GM19193 (cell line): ENCODE data around the gene FBXO28.

Experiments
- POLR2A ChIP-seq: IDR thresholded peaks from 4 replicates; pipeline ENCODE4 v1.6.1; 2011; ENCODE audit not compliant: insufficient read depth, insufficient read length; ENCODE audit errors: extremely low read depth

FBXO28 gene

DNA sequence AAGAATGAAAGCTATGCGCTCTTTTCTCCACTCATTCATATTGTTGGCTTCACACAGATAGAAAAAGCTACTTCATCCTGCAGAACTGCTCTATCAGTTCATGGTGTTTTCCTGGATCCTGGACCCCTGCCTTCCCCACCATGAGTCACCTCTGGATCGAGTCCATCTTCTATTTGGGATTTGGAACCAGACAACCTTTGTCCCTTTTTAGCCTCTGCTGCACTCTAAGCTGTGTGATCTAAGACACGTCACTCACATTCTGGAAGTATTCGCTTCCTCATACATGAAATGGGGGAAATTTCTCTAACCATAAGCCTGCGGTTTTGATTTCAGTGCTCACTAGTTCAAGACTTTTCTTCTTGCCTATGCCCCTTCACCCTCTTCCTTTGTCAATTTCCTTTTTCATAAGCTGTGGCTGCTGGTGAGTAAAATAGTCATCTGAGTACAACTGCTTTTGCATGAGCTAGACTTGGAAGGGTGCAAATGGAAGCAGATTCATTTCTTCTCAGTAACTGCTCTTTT is 55.0 kb downstream of the FBXO28 start:
- no peak for TF ChIP-seq POLR2A

GRCh38 chr1:224169718-224170270 is 55.9 kb downstream of the FBXO28 start:
- no peak for TF ChIP-seq POLR2A

DNA sequence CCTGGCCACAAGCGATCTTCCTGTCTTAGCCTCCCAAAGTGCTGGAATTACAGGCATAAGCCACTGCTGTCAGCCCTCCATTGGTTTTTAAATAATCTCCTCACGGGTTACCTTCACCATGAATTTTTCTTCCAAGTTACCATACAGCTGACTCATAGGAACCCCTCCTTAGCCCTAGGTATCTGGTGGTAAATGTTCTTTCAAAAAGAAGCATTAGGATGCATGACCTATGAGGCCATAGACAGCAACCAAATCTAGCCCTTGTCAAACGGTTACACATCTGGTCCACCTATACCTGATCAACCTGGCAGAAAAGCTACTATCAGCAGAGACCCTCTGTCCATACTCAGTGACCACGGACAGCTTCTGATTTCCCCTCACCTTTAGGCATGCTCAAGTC is 56.4 kb downstream of the FBXO28 start:
- no peak for TF ChIP-seq POLR2A

DNA sequence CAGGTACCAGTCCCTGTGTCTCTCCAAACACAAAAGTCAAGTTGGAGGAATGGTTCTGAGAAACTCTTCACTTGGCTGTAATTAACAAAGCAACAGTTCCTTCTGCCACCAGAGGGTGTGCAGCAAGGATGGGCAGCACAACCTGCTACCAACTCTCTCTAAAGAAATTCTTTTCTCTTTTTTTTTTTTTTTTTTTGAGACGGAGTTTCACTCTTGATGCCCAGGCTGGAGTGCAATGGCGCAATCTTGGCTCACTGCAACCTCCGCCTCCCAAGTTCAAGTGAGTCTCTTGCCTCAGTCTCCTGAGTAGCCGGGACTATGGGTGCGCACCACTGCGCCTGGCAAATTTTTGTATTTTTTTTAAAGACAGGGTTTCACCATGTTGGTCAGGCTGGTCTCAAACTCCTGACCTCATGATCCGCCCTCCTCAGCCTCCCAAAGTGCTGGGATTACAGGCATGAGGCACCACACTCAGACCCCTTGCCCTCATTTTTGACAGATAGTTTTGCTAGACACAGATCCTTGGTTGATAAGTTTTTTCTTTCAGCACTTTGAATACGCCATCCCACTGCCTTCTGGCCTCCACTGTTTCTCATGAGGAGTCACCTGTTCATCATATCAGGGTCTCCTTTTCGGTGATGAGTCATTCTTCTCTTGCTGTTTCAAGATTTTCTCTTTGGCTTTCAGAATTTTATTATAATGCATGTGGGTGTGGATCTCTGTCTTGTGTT is 57.0 kb downstream of the FBXO28 start:
- TF ChIP-seq POLR2A: no peak

- no peak for TF ChIP-seq POLR2A
These were observed 58.3 kb downstream of the FBXO28 start for GRCh38 chr1:224172229-224172628.

DNA sequence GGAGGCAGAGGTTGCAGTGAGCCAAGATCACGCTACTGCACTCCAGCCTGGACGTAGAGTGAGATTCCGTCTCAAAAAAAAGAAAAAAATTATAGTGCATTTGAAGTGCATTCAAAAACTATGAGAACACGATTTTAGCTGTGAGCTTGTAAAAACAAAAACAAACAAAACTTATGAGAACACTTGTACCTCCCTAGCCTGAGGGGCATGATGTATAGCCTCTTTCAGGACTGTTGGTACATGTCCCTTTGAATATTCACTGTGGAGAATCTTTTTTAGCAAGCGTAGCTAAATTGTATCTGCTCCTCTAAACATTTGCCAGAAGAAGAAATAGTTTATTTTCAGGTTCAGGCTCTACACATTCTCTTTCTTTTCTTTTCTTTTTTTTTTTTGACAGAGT is 59.6 kb downstream of the FBXO28 start:
- no peak for TF ChIP-seq POLR2A

DNA sequence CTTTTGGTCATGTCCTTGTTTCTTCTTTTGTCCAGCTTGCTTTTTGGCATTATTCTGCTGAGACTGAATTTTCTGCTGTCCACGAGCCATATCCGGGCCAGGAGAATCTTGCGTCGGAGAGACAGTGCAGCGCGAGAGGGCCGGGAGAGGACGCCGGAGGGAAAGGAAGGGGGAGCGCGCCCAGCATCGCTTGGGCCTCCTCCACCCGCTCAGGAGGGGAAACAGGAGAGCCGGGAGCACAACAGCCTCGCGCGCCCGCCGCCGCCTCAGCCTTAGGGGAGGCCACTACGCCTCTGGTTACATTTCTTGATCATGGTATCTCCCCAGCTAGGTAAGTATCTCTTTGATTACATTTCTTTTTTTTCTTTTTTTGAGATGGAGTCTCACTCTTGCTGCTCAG is 61.7 kb downstream of the FBXO28 start:
- no peak for TF ChIP-seq POLR2A

GRCh38 chr1:224177356-224177999 is 63.6 kb downstream of the FBXO28 start:
- TF ChIP-seq POLR2A: no peak

DNA sequence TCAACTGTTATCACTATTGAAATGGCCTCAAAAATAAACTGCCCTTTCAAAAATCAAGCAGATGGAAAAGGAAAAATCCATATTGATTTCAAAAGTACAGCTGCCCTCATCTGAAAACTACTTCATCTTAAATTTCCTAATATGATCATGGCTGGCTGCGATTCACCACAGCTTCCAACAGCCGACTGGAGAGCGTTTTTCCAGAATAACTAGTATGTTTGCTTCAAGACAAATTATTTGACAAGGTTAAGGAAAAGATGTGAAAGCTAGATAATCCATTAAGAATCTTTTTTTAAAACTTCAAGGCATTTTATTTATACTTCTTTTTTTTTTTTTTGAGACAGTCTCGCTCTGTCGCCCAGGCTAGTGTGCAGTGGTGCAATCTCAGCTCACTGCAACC is 65.0 kb downstream of the FBXO28 start:
- TF ChIP-seq POLR2A: no peak

DNA sequence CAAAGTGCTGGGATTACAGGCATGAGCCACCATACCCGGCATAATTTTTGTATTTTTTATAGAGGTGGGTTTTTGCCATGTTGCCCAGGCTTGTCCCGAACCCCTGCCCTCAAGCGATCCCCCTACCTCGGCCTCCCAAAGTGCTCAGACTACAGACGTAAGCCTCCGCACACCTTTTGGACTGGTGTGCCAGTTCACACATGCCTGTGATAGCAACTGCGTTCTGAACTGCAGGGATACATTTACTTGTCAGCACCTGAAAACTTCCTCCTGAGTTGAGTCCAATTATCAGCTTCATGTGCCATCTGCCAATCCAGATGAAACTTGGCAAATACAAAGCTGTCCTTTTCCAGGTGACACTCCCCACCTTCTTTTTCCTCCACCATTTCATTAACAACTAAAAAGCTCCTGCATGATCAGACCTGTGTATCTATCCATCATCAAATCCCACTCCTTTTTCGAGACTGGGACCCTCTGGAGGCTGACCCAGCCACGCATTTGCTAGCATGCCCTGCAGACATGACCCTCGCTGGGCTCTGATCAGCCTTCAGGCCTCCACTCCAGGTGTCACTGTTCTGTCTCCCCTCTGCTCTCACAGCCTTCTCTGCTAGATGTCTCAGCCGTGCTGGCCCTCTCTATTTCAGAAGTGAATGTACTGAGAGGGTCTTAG is 67.0 kb downstream of the FBXO28 start:
- no peak for TF ChIP-seq POLR2A

DNA sequence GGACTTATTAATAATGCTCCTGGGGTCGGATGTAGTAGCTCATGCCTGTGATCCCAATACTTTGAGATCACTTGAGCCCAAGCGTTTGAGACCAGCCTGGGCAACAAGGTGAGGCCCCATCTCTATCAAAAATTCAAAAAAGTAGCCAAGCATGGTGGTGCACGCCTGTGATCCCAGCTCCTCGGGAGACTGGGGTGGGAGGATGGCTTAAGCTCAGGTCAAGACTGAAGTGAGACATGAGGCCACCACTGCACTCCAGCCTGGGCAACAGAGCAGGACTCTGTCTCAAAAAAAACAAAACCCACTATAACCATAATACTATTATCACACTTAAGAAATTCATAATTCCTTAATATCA is 67.5 kb downstream of the FBXO28 start:
- TF ChIP-seq POLR2A: no peak

- TF ChIP-seq POLR2A: no peak
These were observed 68.3 kb downstream of the FBXO28 start for GRCh38 chr1:224182057-224182865.

DNA sequence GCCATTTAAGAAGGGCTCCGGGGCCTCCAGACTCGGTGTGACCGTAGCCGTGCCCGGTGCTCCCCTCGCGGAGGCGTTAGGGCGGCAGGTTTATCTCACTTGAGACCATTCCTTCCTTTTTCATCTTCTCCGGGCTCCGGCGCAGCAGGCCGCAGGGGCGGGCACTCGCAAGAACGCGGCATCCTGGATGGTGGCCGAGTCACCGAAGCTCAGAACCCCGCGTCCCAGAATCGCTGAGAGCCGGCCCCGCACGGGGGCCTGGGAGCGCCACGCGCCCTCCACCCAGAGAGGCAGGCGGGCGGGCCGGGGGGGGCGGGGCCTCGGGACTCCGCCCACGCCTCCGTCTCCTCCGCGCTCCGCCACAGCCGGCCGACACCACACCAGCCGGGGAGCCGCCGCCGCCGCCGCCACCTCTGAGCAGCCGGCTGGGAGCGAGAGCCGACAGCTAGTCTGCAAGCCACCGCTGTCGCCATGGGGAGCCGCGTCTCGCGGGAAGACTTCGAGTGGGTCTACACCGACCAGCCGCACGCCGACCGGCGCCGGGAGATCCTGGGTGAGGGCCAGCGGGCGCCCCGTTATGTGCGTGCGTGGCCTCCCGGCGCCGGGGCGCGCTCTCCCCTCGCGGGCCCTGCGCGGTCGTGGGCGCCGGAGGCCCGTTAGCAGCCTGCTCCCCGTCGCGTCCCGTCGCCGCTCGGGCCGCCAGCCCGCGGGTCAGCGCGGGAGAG is 69.1 kb downstream of the FBXO28 start, which contains the start of gene DEGS1:
Gene DEGS1, plus strand, starts transcription at position 375 of the 725 bp plus-strand sequence. Its CDS starts 97 bp downstream, at position 472.
- peak; percentile 76 for TF ChIP-seq POLR2A
